Thyroid gland (tissue), 4 donors: ENCODE results near the gene TRAPPC2B.
A peak's percentile ranks its signal among the peaks of the same experiment; 100 is the strongest.

Source experiments
- CTCF ChIP-seq, 6 experiments: fragments of 200-600 bp in 3 of 6; fragments of 450-650 bp in 3 of 6; sonication (generic) in 3 of 6; IDR thresholded peaks; one replicate each; pipeline ENCODE4 v1.5.1; 2016 to 2019; ENCODE audit warnings: antibody characterized with exemption in 6 of 6, mild to moderate bottlenecking in 2 of 6, inconsistent platforms in 1 of 6, moderate library complexity in 1 of 6
- POLR2A ChIP-seq, 2 donors: fragments of 450-650 bp; IDR thresholded peaks; one replicate each; pipeline ENCODE4 v1.6.1; 2017; ENCODE audit warnings: antibody characterized with exemption in 2 of 2, mild to moderate bottlenecking in 2 of 2, moderate library complexity in 1 of 2

GRCh38 chr19:57320180-57321084 is 42.9 kb upstream of the TRAPPC2B start, which contains the start of gene ZNF543:
- no peak for TF ChIP-seq CTCF (IDR thresholded peaks at IDR 0.05)
- TF ChIP-seq POLR2A (IDR thresholded peaks at IDR 0.05), result peak in 1 of 2 donors; percentile 85
